IPS-NIHi7 (cell line): Measurements from ENCODE around the gene LBH.

Experiments
- DNase-seq: peaks from one replicate; pipeline ENCODE4 v3.0.0; 2012; ENCODE audit warnings: mixed read lengths; ENCODE audit errors: extremely low spot score

The LBH gene

DNA sequence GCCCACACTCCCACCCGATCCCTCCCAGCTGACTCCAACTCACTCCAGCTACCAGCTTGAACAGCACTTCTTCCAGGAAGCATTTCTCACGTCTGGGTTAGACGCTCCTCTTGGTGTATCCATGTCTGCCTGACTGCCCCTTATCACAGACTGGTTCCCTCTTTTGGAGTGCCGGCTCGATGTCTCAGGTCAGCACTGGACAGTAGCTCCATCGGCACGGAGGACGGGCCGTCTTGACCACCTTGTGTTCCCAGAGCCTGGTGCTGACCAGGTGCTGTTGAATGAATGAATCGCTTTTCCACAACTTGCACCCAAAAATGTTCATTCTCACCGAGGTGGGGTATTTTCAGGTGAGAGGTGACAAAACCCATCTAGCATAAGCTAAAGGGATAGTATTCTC is 71.8 kb downstream of the LBH start:
- DNase-seq: no peak

DNA sequence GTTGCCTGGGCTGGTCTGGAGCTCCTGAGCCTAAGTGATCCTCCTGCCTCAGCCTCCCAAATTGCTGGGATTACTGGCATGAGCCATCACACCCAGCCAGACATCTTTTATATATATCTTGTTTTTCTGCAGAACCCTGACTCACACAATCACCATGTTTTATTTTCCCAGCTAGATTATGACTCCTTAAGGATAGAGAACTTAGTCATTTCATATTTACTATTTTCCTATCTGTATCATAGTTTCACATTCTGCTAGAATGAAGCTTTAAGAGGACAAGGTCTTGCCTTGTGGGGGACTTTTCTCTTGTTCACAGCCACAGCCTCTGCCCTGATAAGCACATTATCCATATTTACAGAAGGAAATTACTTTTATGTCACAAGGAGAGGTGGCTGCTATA is 73.9 kb downstream of the LBH start:
- no peak for DNase-seq

- DNase-seq: no peak
These were observed 75.2 kb downstream of the LBH start for GRCh38 chr2:30306522-30306921.

DNA sequence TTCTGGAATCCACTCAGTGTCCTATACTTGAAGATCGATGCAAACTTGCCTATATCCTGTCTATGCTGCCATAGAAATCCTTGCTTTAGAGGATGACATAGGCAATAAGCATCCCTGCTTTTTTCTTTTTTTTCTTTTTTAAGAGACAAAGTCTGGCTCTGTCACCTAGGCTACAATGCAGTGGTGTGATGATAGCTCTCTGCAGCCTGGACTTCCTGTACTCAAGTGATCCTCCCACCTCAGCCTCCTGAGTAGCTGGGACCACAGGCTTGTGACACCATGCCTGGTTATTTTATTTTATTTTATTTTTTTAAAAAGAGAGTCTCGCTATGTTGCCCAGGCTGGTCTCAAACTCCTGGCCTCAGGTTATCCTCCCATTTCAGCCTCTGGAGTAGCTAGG is 76.9 kb downstream of the LBH start:
- DNase-seq: no peak
